Measurements from ENCODE around the gene TPP1.

TPP1 gene

DNA sequence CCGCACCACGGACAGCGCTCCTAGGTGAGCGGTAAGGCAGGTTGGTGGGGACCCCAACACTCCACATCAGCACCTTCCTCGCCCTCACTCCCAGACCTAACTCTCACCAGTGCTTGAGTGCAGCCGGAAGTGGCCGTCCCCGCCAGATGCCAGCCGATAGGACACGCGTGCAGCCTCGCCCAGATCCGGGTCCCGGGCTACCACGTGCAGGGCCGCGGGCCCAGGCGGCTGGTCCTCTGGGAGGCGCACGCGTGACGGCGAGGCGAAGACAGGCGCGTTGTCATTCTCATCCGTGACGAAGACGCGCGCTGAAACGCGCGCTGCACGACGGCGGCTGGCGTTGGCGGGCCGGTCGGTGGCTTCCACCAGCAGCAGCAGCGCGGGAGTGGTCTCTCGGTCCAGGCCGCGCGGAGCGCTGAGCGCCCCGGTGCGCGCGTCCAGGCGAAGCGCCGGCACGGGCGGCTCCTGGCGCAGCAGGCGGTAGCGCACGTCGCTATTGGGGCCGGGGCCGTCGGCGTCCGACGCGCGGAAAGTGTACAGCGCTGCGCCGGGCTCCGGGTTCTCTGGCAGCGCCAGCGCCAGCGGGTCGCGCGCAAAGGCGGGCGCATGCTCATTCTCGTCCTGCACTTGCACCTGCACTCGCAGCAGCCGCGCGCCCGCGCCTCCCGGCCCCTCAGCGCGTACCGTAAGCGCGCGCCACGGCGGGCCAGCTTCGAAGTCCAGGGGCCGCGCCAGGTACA is 10.8 kb upstream of the TPP1 start (continued):
- TF ChIP-seq TSHZ2 (CRISPR knock-in tag; IDR thresholded peaks at IDR 0.05) (no peak), BACH2 (CRISPR knock-in tag; IDR thresholded peaks at IDR 0.05; ENCODE audit: borderline replicate concordance) (no peak), CSDC2 (CRISPR knock-in tag; IDR thresholded peaks at IDR 0.05) (no peak)

DNA sequence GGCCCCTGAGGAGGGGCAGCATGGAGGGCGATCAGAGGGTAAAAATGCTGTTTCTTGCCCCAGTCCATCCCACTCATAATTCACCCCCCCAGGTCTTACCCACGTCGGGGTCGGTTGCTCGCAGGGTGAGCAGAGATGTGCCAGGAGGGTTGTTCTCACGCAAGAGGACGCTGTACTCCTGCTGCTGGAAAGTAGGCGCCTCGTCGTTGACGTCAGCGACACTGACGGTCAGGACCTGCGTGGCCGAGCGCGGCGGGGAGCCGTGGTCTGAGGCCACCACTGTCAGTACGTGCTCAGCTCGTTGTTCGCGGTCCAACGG is 10.3 kb upstream of the TPP1 start:
- TF ChIP-seq OSR1 (CRISPR knock-in tag; IDR thresholded peaks at IDR 0.05) = no peak
- TF ChIP-seq TOX (CRISPR knock-in tag; IDR thresholded peaks at IDR 0.05; ENCODE audit: borderline replicate concordance) = no peak
- TF ChIP-seq, protein P1, sequence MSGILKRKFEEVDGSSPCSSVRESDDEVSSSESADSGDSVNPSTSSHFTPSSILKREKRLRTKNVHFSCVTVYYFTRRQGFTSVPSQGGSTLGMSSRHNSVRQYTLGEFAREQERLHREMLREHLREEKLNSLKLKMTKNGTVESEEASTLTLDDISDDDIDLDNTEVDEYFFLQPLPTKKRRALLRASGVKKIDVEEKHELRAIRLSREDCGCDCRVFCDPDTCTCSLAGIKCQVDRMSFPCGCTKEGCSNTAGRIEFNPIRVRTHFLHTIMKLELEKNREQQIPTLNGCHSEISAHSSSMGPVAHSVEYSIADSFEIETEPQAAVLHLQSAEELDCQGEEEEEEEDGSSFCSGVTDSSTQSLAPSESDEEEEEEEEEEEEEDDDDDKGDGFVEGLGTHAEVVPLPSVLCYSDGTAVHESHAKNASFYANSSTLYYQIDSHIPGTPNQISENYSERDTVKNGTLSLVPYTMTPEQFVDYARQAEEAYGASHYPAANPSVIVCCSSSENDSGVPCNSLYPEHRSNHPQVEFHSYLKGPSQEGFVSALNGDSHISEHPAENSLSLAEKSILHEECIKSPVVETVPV (CRISPR knock-in tag; IDR thresholded peaks at IDR 0.05) = no peak
- TF ChIP-seq TSHZ2 (CRISPR knock-in tag; IDR thresholded peaks at IDR 0.05) = no peak
- TF ChIP-seq BACH2 (CRISPR knock-in tag; IDR thresholded peaks at IDR 0.05; ENCODE audit: borderline replicate concordance) = no peak
- TF ChIP-seq GLIS3 (CRISPR knock-in tag; IDR thresholded peaks at IDR 0.05) = no peak
- TF ChIP-seq ZFP30 (CRISPR knock-in tag; IDR thresholded peaks at IDR 0.05) = no peak
- TF ChIP-seq ISL1 (CRISPR knock-in tag; IDR thresholded peaks at IDR 0.05) = no peak
- no peak for TF ChIP-seq ZC3H10 (CRISPR knock-in tag; IDR thresholded peaks at IDR 0.05)
- TF ChIP-seq ZFP3 (CRISPR knock-in tag; IDR thresholded peaks at IDR 0.05) = no peak
- TF ChIP-seq PPARA (CRISPR knock-in tag; IDR thresholded peaks at IDR 0.05; ENCODE audit: borderline replicate concordance) = no peak
- TF ChIP-seq ZNF8 (CRISPR knock-in tag; IDR thresholded peaks at IDR 0.05) = no peak
- TF ChIP-seq PATZ1 (CRISPR knock-in tag; IDR thresholded peaks at IDR 0.05; ENCODE audit: borderline replicate concordance) = no peak
- no peak for TF ChIP-seq ZNF565 (CRISPR knock-in tag; conservative IDR thresholded peaks at IDR 0.05; ENCODE audit: low read depth)
- no peak for TF ChIP-seq TCF4 (CRISPR knock-in tag; IDR thresholded peaks at IDR 0.05; ENCODE audit: borderline replicate concordance)
- TF ChIP-seq CREB5 (CRISPR knock-in tag; IDR thresholded peaks at IDR 0.05; ENCODE audit: low read depth) = no peak
- TF ChIP-seq ZNF70 (CRISPR knock-in tag; IDR thresholded peaks at IDR 0.05) = no peak
- no peak for TF ChIP-seq CSDC2 (CRISPR knock-in tag; IDR thresholded peaks at IDR 0.05)
- no peak for TF ChIP-seq RARB (CRISPR knock-in tag; IDR thresholded peaks at IDR 0.05)
- ATAC-seq = no peak

DNA sequence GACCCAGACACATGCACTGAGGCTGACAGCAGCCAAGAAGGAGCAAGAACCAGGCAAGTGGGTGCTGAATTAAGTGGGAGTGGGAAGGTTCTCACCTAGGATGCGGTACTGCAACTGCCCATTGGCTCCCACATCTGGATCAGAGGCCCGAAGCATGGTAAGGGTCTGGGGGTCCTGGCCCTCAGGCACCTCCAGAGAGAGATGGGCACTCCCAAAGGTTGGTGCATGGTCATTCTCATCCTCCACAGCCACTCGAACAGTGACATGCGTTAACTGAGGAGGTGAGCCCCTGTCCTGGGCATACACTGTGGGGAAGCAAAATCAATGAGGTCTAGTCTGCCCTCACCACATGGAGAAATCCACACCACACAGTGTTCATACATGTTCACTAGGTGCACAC is 9.3 kb upstream of the TPP1 start:
- TF ChIP-seq SNAI2 (CRISPR knock-in tag; IDR thresholded peaks at IDR 0.05) = no peak
- TF ChIP-seq ZNF8 (CRISPR knock-in tag; IDR thresholded peaks at IDR 0.05) = no peak
- TF ChIP-seq ZC3H10 (CRISPR knock-in tag; IDR thresholded peaks at IDR 0.05) = no peak
- no peak for TF ChIP-seq PATZ1 (CRISPR knock-in tag; IDR thresholded peaks at IDR 0.05; ENCODE audit: borderline replicate concordance)
- TF ChIP-seq BACH2 (CRISPR knock-in tag; IDR thresholded peaks at IDR 0.05; ENCODE audit: borderline replicate concordance) = no peak
- TF ChIP-seq ARNTL (CRISPR knock-in tag; IDR thresholded peaks at IDR 0.05; ENCODE audit: borderline replicate concordance, low read depth) = no peak
- TF ChIP-seq TCF4 (CRISPR knock-in tag; IDR thresholded peaks at IDR 0.05; ENCODE audit: borderline replicate concordance) = no peak
- TF ChIP-seq ISL1 (CRISPR knock-in tag; IDR thresholded peaks at IDR 0.05) = no peak
- TF ChIP-seq ZNF565 (CRISPR knock-in tag; conservative IDR thresholded peaks at IDR 0.05; ENCODE audit: low read depth) = no peak
- TF ChIP-seq CREB5 (CRISPR knock-in tag; IDR thresholded peaks at IDR 0.05; ENCODE audit: low read depth) = no peak
- TF ChIP-seq ZFP3 (CRISPR knock-in tag; IDR thresholded peaks at IDR 0.05) = no peak
- no peak for TF ChIP-seq PPARA (CRISPR knock-in tag; IDR thresholded peaks at IDR 0.05; ENCODE audit: borderline replicate concordance)
- no peak for TF ChIP-seq GLIS3 (CRISPR knock-in tag; IDR thresholded peaks at IDR 0.05)
- TF ChIP-seq ESRRG (CRISPR knock-in tag; IDR thresholded peaks at IDR 0.05) = no peak
- ATAC-seq = no peak
